Endometrial microvascular endothelial cells (primary cell): Measurements from ENCODE around the gene USH1G. TPM values are rescaled to one million over a fixed set of nuclear protein-coding genes. Genes with fewer than 3 reads are reported as not detected.

ENCODE experiments used
- in situ Hi-C: cut with HindIII; loops from 2 replicates; pipeline ENCODE4 v1.10.0; 2017; ENCODE audit warnings: low sequenced_read_pairs, low pct_unique_long_range_greater_than_20kb; ENCODE audit errors: inconsistent ontology term
- total RNA-seq: library from RNA; depleted of rRNA; stranded (reverse); fragments of >200 nt; gene quantifications from one replicate; pipeline ENCODE4 v1.2.3, GENCODE V29; 2015; ENCODE audit errors: inconsistent ontology term

USH1G gene
- total RNA-seq, 1 donor from 2014 or later = not detected

DNA sequence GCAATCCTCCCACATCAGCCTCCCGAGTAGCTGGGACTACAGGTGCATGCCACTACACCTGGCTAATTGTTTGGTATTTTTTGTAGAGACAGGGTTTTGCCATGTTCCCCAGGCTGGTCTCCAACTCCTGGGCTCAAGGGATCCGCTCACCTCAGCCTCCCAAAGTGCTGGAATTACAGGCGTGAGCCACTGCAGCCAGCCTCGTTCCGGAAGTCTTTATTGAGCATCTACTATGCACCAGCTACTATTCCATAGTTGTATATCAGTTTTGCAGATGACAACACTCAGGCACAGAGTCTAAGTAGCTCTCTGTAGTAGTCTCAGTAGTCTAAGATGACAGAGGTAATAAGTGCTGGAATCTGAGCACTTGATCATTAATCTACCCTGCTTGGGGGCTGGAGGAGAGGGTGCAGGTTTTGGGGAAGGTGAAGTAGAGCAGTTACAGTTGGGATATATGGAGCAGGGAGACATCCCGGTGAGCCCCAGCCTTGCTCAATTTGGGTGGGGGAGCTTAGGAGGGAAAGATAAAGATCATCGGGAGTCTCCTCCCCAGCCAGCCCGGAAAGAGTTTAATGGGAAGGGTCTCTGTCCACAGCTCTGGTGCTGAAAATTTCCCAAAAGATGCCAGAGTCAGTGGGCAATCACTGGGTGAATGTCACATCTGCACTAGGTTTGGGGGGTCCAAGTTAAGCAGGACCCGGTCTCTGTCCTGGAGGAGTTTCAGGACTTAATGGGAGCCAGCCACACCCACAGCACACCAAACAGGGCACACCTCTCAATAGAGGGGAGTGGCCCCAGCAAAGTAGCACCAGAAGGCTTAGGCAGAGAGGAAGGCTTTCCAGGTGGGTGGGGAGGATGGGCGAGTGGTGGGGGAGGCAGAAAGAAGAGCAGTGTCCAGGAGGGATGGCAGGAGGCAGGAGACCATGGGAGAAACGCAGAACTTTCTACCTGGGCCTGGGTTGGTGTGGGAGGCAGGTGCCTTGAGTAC is 14.3 kb upstream of the USH1G start:
- in situ Hi-C loops = no loop called here

DNA sequence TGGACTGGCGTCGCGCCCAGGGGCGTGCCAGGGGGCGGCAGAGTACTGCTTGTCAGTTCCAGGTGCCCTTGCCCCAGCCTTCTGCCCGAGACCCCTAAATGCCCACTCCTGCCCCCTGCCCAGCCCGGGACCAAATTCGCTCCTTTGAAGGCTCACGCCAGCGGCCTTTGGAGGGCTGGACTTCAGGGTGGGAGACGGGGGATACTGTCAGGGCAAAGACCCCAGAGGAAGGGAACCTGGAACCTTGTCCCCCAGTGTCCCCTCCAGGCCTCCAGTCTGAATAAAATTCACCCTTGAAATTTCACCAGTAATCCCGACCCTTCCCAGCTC is 13.4 kb upstream of the USH1G start:
- in situ Hi-C loops = no loop called here

- in situ Hi-C loops = no loop called here
Observed at GRCh38 chr17:74935585-74936469, 12.8 kb upstream of the USH1G start, which contains the start of gene OTOP3. OTOP3 (plus strand) TSS chr17:74935898; CDS start chr17:74935922, 24 bp downstream.

GRCh38 chr17:74935048-74935447 is 12.0 kb upstream of the USH1G start:
- in situ Hi-C loops = no loop called here

GRCh38 chr17:74930535-74931036 is 7.5 kb upstream of the USH1G start:
- in situ Hi-C loops = no loop called here

GRCh38 chr17:74928786-74929185 is 5.7 kb upstream of the USH1G start:
- in situ Hi-C loops = no loop called here

GRCh38 chr17:74925242-74925641 is 2.2 kb upstream of the USH1G start:
- in situ Hi-C loops = no loop called here

DNA sequence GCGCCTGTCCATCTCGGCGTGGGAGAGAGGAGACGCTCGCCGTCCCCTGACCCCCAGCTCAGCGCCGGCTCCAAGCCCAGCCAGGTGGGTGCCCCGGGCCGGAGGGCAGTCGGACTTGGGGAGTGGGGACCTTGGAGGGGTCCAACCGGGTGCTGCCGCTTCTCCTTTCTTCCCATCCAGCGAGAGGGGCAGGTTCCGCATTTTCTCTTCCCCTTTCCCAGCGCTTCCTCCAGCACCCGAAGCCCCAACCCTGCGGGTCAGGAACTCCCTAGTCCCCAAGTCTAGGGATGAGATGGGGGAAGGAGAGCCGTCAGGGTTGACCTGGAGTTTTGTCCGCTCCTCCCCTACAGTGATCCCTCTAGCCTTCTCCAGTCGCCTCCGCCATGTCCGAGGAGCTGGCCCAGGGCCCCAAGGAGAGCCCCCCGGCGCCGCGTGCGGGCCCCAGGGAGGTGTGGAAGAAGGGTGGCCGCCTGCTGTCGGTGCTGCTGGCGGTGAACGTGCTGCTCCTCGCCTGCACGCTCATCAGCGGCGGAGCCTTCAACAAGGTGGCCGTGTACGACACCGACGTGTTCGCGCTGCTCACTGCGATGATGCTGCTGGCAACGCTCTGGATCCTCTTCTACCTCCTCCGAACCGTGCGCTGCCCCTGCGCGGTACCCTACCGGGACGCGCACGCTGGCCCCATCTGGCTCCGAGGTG is 1.3 kb upstream of the USH1G start, which contains the start of gene OTOP2:
OTOP2 (plus strand) TSS at position 24 of the 699 bp plus-strand sequence; CDS start at position 384, 360 bp downstream.
- in situ Hi-C loops = no loop called here

DNA sequence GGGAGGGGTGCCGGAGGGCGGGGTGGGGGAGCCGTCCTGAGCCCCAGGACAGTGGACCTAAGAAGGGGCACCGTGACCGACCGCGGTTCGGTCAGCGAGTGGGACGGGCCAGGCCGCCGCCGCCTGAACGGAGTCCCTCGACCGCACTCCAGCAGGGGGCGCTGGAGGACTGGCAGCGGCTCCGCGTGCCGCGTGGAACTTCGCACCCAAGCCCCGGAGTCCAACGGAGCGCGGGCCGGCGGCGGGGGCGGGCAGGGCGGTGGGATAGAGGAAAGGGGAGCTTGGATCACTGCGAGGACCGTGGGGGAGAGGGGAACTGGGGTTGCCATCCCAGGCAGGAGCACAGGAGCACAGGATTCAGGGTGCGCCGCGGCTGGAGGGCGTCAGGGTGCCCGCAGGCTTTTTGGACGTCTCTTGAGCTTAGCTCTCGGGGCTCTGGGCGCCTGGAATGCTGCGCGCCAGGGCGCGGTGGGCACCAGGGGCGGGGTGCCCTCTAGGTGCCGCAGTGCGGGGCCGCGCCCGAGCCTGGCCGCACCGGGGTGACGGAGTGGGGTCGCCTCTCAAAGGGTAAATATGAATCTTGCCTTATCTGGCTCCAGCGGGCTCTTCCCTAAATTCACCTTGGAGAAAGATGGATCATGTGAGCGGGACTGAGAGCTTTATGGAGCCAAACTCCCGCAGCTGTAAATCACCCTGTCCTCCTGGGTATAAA is 639 bp upstream of the USH1G start:
- in situ Hi-C loops = no loop called here

DNA sequence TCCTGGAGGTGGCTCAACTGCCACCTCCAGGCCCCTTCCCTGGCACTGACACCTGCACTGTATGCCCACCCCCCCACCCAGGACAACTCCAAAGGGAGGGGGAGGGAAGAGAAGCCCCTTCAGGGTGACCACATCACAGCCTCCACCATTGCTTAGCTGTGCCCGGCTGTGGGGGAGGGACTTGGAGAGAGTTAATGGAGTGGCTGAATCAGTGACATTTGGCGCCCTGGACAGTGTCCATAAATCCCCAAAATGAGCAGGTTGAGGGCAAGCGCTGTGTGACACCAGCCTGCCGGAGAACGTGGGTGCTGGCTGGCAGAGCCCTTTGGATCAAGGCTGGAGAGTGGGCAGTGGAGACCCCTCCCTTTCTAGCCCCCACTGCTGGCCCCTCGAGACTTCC is 883 bp downstream of the USH1G start:
- in situ Hi-C loops = no loop called here

DNA sequence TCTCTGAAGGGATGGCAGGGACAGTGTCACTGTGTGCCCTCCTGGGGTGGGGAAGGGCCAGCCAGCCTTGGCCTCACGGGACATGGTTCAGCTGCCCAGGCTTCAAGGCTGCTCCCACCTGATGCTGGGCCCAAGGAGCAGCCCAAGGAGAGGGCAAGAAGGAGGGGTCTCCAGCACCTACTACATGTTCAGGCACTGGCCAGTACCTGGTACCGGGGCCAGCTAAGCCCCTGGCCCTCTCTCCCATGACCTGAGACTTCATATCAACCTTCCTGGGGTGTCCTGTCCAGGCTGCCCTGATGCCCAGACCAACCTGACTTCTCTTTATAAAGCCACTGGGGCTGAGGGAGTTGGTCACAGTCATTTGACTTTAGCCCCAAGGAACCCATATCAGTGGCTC is 1.3 kb downstream of the USH1G start:
- in situ Hi-C loops = no loop called here

- in situ Hi-C loops = no loop called here
Observed at GRCh38 chr17:74921026-74921681, 1.9 kb downstream of the USH1G start.

DNA sequence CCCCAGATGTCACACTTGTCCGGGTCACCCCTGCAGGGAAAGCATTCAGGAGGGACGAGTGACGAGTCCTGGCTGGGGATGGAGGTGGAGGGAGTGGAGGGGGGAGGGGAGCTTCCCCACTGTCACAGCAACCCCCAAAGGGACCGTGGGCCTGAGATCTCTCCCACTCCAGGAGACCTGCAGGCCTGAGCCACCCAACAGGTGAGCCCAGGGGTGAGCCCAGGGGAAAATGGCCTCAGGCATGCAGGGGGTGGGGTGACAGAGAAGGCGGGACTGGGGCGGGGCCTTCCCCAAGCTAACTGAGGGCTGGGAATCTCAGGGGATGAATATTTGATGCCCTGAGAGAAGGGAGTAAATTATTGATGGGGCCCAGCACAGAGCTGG is 2.4 kb downstream of the USH1G start:
- in situ Hi-C loops = no loop called here

- in situ Hi-C loops = no loop called here
Observed at GRCh38 chr17:74920306-74920620, 2.8 kb downstream of the USH1G start.

DNA sequence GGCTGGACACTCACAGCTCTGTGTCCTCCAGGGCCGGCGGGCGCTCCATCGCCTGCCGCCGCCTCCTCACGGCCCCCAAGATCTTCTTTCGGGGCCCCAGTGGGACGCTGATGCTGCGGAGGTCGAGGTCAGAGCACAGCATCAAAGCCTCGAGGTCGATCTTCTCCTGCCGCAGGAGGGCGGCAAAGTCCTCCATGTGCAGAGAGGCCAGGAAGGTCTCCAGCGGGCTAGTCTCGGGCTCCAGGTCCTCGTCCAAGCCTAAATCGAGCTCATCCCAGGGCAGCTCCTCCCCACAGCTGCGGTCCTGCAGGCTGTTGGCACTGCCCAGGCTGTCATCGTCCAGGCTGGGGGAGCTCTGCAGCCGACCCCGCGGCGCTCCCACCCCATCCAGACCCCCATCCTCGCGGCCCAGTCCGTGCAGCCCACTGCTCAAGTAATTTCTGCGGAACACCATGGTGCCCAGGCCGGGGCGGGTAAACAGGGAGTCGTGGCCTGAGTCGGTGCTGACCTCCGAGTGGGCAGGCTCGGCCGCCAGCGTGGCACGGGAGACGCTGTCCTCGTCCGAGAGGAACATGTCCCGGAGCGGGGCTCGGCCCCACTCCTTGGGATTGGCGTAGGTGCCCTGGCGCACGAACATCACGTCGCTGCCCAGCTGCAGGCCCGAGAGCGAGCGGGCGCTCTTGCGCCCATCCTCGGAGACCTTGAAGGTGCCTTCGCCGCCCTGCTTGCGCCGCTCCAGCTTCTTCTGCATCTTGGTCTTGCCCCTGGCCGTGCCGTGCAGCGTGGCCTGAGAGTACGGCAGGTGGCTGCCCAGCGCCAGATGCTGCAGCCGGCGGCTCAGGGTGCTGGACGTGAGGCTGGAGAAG is 3.4 kb downstream of the USH1G start:
- in situ Hi-C loops = no loop called here

GRCh38 chr17:74918906-74919305 is 4.1 kb downstream of the USH1G start:
- in situ Hi-C loops = no loop called here

- in situ Hi-C loops = no loop called here
Observed at GRCh38 chr17:74917430-74917829, 5.6 kb downstream of the USH1G start.
